Stomach (tissue), 9 donors: ENCODE measurements around the gene CCDC91. TPM values are rescaled to one million over a fixed set of nuclear protein-coding genes. Genes with fewer than 3 reads are reported as not detected.

ENCODE experiments used
- DNase-seq, 2 donors: peaks; one replicate each; pipeline versions ENCODE4 v3.0.0 to v3.0.0-alpha.2; 2013 to 2019
- H3K27ac ChIP-seq, 5 donors: fragments of 200-600 bp in 4 of 5; sonication (generic) in 4 of 5; one replicate each; pipeline ENCODE4 v1.5.1; 2013 to 2019; ENCODE audit warnings: mild to moderate bottlenecking in 1 of 5, moderate library complexity in 1 of 5
- H3K27me3 ChIP-seq, 3 donors: fragments of 200-600 bp; sonication (generic); one replicate each; pipeline ENCODE4 v1.5.1; 2017 to 2019; ENCODE audit warnings: mixed run types in 1 of 3
- H3K36me3 ChIP-seq, 4 donors: fragments of 200-600 bp; sonication (generic); 1 replicate in 3 of 4; 2 replicates in 1 of 4; pipeline ENCODE4 v1.5.1; 2016 to 2019
- H3K4me1 ChIP-seq, 4 donors: fragments of 200-600 bp; sonication (generic); one replicate each; pipeline ENCODE4 v1.5.1; 2016 to 2019
- H3K4me3 ChIP-seq, 4 donors: fragments of 200-600 bp; sonication (generic) in 3 of 4; one replicate each; pipeline ENCODE4 v1.5.1; 2016 to 2019; ENCODE audit warnings: mild to moderate bottlenecking in 1 of 4
- H3K9me3 ChIP-seq, 4 donors: fragments of 200-600 bp; sonication (generic); one replicate each; pipeline ENCODE4 v1.5.1; 2016 to 2019
- CTCF ChIP-seq, 7 experiments: fragments of 450-650 bp in 4 of 7; fragments of 200-600 bp in 3 of 7; sonication (generic) in 3 of 7; IDR thresholded peaks; one replicate each; pipeline ENCODE4 v1.5.1; 2016 to 2019; ENCODE audit warnings: antibody characterized with exemption in 7 of 7, control low read depth in 2 of 7, mild to moderate bottlenecking in 1 of 7
- EP300 ChIP-seq: sonication (generic); formaldehyde crosslinking; IDR thresholded peaks from one replicate; pipeline ENCODE4 v1.6.1; 2017; ENCODE audit warnings: antibody characterized with exemption
- POLR2A ChIP-seq, 4 donors: fragments of 450-650 bp; IDR thresholded peaks; one replicate each; pipeline ENCODE4 v1.6.1; 2016; ENCODE audit warnings: antibody characterized with exemption in 4 of 4, control low read depth in 2 of 4, mild to moderate bottlenecking in 1 of 4, moderate library complexity in 1 of 4
- POLR2AphosphoS5 ChIP-seq, 3 donors: sonication (generic); formaldehyde crosslinking; IDR thresholded peaks; one replicate each; pipeline ENCODE4 v1.6.1; 2016; ENCODE audit warnings: antibody characterized with exemption in 3 of 3
- WGBS, 5 donors: extraction: QIAGEN DNeasy Blood & Tissue Kit in 3 of 5; methylation state at CpG; one replicate each; pipeline versions ENCODE4 v1.1.5 to v1.1.7; 2013 to 2018; 5-methylcytosine and 5-hydroxymethylcytosine counted together
- intact Hi-C: fragments of 100-400 bp; cut with DNase I; formaldehyde crosslinking; loops from one replicate; pipeline ENCODE4 v1.15.1; 2023; ENCODE audit warnings: low total_unique reads
- polyA plus RNA-seq, 3 donors: library from polyadenylated mRNA; stranded (reverse); fragments of 200-250 nt; gene quantifications; one replicate each; pipeline ENCODE4 v1.2.3, GENCODE V29; 2013
- total RNA-seq, 5 donors: library from RNA; depleted of rRNA; stranded (reverse); fragments of >200 nt; gene quantifications; one replicate each; pipeline versions ENCODE4 v1.1.0 to v1.2.3, GENCODE V29; 2014 to 2016
- donor health status: healthy with polysubstance abuse.
- donor health status: Bipolar disorder and iron deficiency.
- donor health status: healthy.

Gene CCDC91
- total and polyA plus RNA-seq, 8 donors, result 9.9 to 69.6 (median 34.4) TPM

DNA sequence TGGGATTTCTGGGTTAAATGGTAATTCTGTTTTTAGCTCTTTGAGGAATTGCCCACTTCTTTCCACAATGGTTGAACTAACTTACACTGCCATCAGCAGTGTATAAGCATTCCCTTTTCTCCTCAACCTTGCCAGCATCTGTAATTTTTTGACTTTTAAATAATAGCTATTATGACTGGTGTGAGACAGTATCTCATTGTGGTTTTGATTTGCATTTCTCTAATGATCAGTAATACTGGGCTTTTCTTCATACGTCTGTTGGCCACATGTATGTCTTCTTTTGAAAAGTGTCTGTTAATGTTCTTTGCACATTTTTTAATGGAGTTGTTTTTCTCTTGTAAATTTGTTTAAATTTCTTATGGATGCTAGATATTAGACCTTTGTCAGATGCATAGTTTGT lies 323.7 kb downstream of the CCDC91 start:
- Histone ChIP-seq H3K4me3 (no peak overlapping the region), H3K9me3 (no peaks in the 10 kb centered on the region), H3K27ac (no peak overlapping the region), H3K36me3 (no peaks in the 10 kb centered on the region), H3K27me3 (no peaks in the 10 kb centered on the region), H3K4me1 (peaks cover 0 to 25% (median 5%) of the 10 kb centered on the region in 4 donors)
- no peak for DNase-seq
- TF ChIP-seq POLR2AphosphoS5 (IDR thresholded peaks at IDR 0.05) (no peak), EP300 (no peak), CTCF (IDR thresholded peaks at IDR 0.05) (no peak), POLR2A (IDR thresholded peaks at IDR 0.05) (no peak)
- 65 to 95% (median 81%) methylated on average over 1 of the region's 1 CpG for WGBS, 5 donors
- intact Hi-C loops, result no loop called here

- 22 to 42% (median 32%) methylated on average over 1 of the region's 1 CpG for WGBS, 5 donors
- intact Hi-C loops, result no loop called here
- H3K4me3 ChIP-seq, result no peak overlapping the region
- no peak overlapping the region for H3K27ac ChIP-seq
- peaks cover 0 to 6% (median 0%) of the 10 kb centered on the region in 4 donors for H3K9me3 ChIP-seq
- H3K36me3 ChIP-seq, result no peaks in the 10 kb centered on the region
- no peaks in the 10 kb centered on the region for H3K27me3 ChIP-seq
- no peak for TF ChIP-seq CTCF (IDR thresholded peaks at IDR 0.05)
- no peak for TF ChIP-seq POLR2AphosphoS5 (IDR thresholded peaks at IDR 0.05)
- TF ChIP-seq POLR2A (IDR thresholded peaks at IDR 0.05), result no peak
- no peak for TF ChIP-seq EP300
- H3K4me1 ChIP-seq, result peaks cover 0 to 20% (median 5%) of the 10 kb centered on the region in 4 donors
- DNase-seq, result no peak
Measured at GRCh38 chr12:28517101-28517500, 326.8 kb downstream of the CCDC91 start.

DNA sequence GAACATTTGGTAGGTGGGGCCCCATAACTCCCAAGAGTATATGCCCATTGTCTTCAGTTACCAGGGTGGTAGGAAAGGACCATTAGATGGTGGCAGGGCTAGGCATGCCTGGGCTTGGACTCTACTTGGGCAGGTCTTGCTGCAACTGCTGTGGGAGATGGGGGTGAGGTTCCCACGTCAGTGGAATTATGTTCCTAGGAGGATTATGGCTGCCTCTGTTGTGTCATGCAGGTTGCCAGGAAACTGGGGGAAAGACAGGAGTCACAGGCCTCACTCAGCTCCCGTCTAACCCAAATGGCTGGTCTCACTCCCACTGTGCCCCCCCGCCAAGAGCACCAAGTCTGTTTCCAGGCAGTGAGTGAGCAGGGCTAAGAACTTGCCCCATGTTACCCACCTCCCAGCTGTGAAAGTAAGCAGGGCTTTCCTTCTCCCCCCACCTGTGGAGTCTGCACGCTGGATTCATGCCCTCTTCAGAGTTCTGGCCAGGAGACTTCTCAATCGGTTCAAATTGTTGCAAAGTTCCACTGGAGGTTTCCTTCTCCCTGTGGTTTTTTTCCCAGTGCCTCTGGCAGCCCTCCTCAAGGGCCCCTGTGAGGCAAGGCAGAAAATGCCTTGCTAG lies 337.5 kb downstream of the CCDC91 start:
- TF ChIP-seq POLR2AphosphoS5 (IDR thresholded peaks at IDR 0.05), result no peak
- 92 to 98% (median 93%) methylated on average over 5 of the region's 5 CpGs for WGBS, 5 donors
- Histone ChIP-seq H3K4me1 (no peaks in the 10 kb centered on the region), H3K4me3 (no peak overlapping the region), H3K9me3 (peaks cover 0 to 15% (median 10%) of the 10 kb centered on the region in 4 donors), H3K27me3 (no peaks in the 10 kb centered on the region), H3K27ac (no peak overlapping the region), H3K36me3 (no peaks in the 10 kb centered on the region)
- DNase-seq, result no peak
- intact Hi-C loops, result no loop called here

DNA sequence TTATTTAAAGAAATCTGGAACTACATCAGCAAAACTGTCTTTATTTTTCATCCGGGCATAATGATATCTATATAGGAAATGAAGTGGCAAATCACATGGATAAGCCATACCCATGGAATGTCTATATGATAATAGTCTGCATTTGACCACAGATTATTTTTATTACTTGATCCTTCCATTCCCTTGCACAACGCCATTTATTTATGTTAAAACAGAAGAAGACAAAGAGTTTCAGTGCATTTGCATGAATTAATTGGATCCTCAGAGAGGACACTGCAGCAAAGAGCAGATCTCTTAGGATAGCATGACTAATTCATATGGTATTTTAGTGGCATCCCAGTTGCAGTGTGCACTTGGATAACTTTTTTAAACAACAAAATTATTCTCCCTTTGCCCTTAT lies 345.0 kb downstream of the CCDC91 start:
- Histone ChIP-seq H3K4me1 (no peaks in the 10 kb centered on the region), H3K36me3 (no peaks in the 10 kb centered on the region), H3K27me3 (no peaks in the 10 kb centered on the region), H3K9me3 (no peaks in the 10 kb centered on the region), H3K4me3 (no peak overlapping the region), H3K27ac (no peak overlapping the region)
- intact Hi-C loops, result no loop called here
- TF ChIP-seq POLR2AphosphoS5 (IDR thresholded peaks at IDR 0.05) (no peak), CTCF (IDR thresholded peaks at IDR 0.05) (no peak)
- DNase-seq, result no peak
- WGBS, 5 donors, result 67 to 82% (median 80%) methylated on average over 2 of the region's 2 CpGs

DNA sequence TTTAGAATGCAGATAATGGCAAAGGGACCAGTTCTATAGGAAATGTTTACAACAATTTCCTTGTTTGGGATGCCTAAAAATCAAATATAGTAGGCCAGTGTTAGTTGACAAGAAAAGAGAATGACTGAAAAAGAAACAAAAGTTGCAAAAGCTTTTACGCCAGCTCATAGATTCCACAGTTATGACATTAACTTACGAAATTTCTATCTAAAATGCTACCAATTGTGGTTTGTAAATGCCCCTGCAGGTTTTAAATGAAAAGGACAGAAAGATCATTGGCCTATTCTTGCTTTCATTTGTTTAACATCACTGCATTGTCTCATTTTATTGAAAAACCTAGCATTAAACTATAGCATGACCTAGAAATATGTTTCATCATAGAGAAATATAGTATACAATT lies 345.8 kb downstream of the CCDC91 start:
- 64 to 84% (median 77%) methylated on average over 2 of the region's 2 CpGs for WGBS, 5 donors

More for the DNA sequence above, 345.8 kb downstream of the CCDC91 start:
- TF ChIP-seq POLR2AphosphoS5 (IDR thresholded peaks at IDR 0.05) (no peak), POLR2A (IDR thresholded peaks at IDR 0.05) (no peak), EP300 (no peak), CTCF (IDR thresholded peaks at IDR 0.05) (no peak)
- no peak for DNase-seq
- Histone ChIP-seq H3K36me3 (no peaks in the 10 kb centered on the region), H3K27me3 (no peaks in the 10 kb centered on the region), H3K9me3 (no peaks in the 10 kb centered on the region), H3K4me3 (no peak overlapping the region), H3K27ac (no peak overlapping the region), H3K4me1 (no peaks in the 10 kb centered on the region)
- intact Hi-C loops, result no loop called here
